Cortex of kidney (tissue), 1 donor: ENCODE measurements around the gene IMPG2.

ENCODE experiments used
- DNase-seq: peaks from one replicate; lab custom pipeline; 2025; lab: John Stamatoyannopoulos, UW

IMPG2 gene

GRCh38 chr3:101273608-101274007 is 46.8 kb downstream of the IMPG2 start:
- DNase-seq, result no peak

- no peak for DNase-seq
Observed at GRCh38 chr3:101273156-101273555, 47.2 kb downstream of the IMPG2 start.

GRCh38 chr3:101271728-101272127 is 48.6 kb downstream of the IMPG2 start:
- no peak for DNase-seq

GRCh38 chr3:101270149-101270548 is 50.2 kb downstream of the IMPG2 start:
- no peak for DNase-seq

GRCh38 chr3:101268971-101269671 is 51.3 kb downstream of the IMPG2 start:
- no peak for DNase-seq

- no peak for DNase-seq
Observed at GRCh38 chr3:101268141-101268540, 52.2 kb downstream of the IMPG2 start.

- no peak for DNase-seq
Observed at GRCh38 chr3:101266566-101266965, 53.8 kb downstream of the IMPG2 start.

- no peak for DNase-seq
Observed at GRCh38 chr3:101266071-101266470, 54.3 kb downstream of the IMPG2 start.

GRCh38 chr3:101262393-101263240 is 57.8 kb downstream of the IMPG2 start:
- no peak for DNase-seq

GRCh38 chr3:101261506-101261905 is 58.9 kb downstream of the IMPG2 start:
- no peak for DNase-seq

GRCh38 chr3:101259485-101260341 is 60.7 kb downstream of the IMPG2 start:
- no peak for DNase-seq

GRCh38 chr3:101256511-101256910 is 63.9 kb downstream of the IMPG2 start:
- no peak for DNase-seq

- DNase-seq, result no peak
Observed at GRCh38 chr3:101255441-101255840, 64.9 kb downstream of the IMPG2 start.

GRCh38 chr3:101253396-101253795 is 67.0 kb downstream of the IMPG2 start:
- DNase-seq, result no peak

- no peak for DNase-seq
Observed at GRCh38 chr3:101252945-101253344, 67.4 kb downstream of the IMPG2 start.

- no peak for DNase-seq
Observed at GRCh38 chr3:101252307-101252706, 68.1 kb downstream of the IMPG2 start.

- DNase-seq, result no peak
Observed at GRCh38 chr3:101251441-101251840, 68.9 kb downstream of the IMPG2 start.

- no peak for DNase-seq
Observed at GRCh38 chr3:101249522-101249921, 70.9 kb downstream of the IMPG2 start.

- DNase-seq, result no peak
Observed at GRCh38 chr3:101248736-101249135, 71.6 kb downstream of the IMPG2 start.

- no peak for DNase-seq
Observed at GRCh38 chr3:101244212-101244575, 76.2 kb downstream of the IMPG2 start.

- DNase-seq, result no peak
Observed at GRCh38 chr3:101243285-101244211, 76.8 kb downstream of the IMPG2 start.
